Gastroesophageal sphincter (tissue), 3 donors: ENCODE results near the gene TFB2M.

Experiments used
- CTCF ChIP-seq, 4 experiments: fragments of 200-600 bp in 2 of 4; fragments of 450-650 bp in 2 of 4; sonication (generic) in 1 of 4; IDR thresholded peaks; one replicate each; pipeline ENCODE4 v1.5.1; 2017 to 2019; ENCODE audit warnings: antibody characterized with exemption in 4 of 4, mild to moderate bottlenecking in 2 of 4, moderate library complexity in 2 of 4
- POLR2A ChIP-seq, 2 donors: fragments of 450-650 bp; IDR thresholded peaks; one replicate each; pipeline ENCODE4 v1.6.1; 2017; ENCODE audit warnings: antibody characterized with exemption in 2 of 2, mild to moderate bottlenecking in 2 of 2, moderate library complexity in 1 of 2
- POLR2AphosphoS5 ChIP-seq: sonication (generic); formaldehyde crosslinking; IDR thresholded peaks from one replicate; pipeline ENCODE4 v1.6.1; 2017; ENCODE audit warnings: antibody characterized with exemption

DNA sequence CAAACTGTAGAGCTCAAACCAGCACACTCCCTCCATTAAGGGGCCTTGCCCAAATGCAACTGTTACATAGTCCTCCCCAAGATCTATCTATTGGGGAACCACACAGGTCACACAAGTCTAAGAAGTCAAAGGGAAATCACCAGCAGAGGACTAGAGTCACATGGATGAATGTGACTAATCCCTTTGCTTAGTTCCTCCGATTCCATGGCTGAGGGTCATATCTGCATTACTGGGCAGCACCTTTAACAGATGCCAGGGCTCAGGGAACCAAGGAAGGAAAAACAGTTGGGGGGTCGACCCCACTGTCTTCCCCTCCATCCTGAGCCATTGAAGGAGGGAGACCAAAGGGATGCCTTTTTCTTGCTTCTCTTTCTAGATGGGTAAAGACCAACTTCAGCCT is 35.6 kb downstream of the TFB2M start:
- no peak for TF ChIP-seq CTCF (IDR thresholded peaks at IDR 0.05)
- no peak for TF ChIP-seq POLR2A (IDR thresholded peaks at IDR 0.05)
- TF ChIP-seq POLR2AphosphoS5 = no peak
